SKM-1 treated with dmso at 0.1 percent for 144 hours (cell line): Measurements from ENCODE around the gene BTBD9.

Experiments
- DNase-seq: peaks from one replicate; lab custom pipeline; 2025; ENCODE audit not compliant: unreplicated experiment; lab: John Stamatoyannopoulos, UW

The BTBD9 gene

GRCh38 chr6:38153076-38153797, 486.5 kb downstream of the BTBD9 start:
- DNase-seq = no peak

- DNase-seq = no peak
Observed at GRCh38 chr6:38152620-38153019, 487.1 kb downstream of the BTBD9 start.

- DNase-seq = no peak
Observed at GRCh38 chr6:38151580-38152500, 487.9 kb downstream of the BTBD9 start.

- no peak for DNase-seq
Observed at GRCh38 chr6:38150681-38151296, 488.9 kb downstream of the BTBD9 start.

GRCh38 chr6:38150021-38150420, 489.7 kb downstream of the BTBD9 start:
- DNase-seq = no peak

- DNase-seq = no peak
Observed at GRCh38 chr6:38149531-38149930, 490.2 kb downstream of the BTBD9 start.

- no peak for DNase-seq
Observed at GRCh38 chr6:38148606-38149005, 491.1 kb downstream of the BTBD9 start.

- no peak for DNase-seq
Observed at GRCh38 chr6:38146734-38147027, 493.0 kb downstream of the BTBD9 start.

- no peak for DNase-seq
Observed at GRCh38 chr6:38146021-38146733, 493.6 kb downstream of the BTBD9 start.

GRCh38 chr6:38144365-38144945, 495.3 kb downstream of the BTBD9 start:
- DNase-seq = no peak

GRCh38 chr6:38143191-38144150, 496.3 kb downstream of the BTBD9 start:
- no peak for DNase-seq

- DNase-seq = no peak
Observed at GRCh38 chr6:38142178-38142902, 497.4 kb downstream of the BTBD9 start.

GRCh38 chr6:38141716-38142115, 498.0 kb downstream of the BTBD9 start:
- no peak for DNase-seq

- DNase-seq = no peak
Observed at GRCh38 chr6:38141085-38141484, 498.6 kb downstream of the BTBD9 start.

- no peak for DNase-seq
Observed at GRCh38 chr6:38138374-38138773, 501.4 kb downstream of the BTBD9 start.

GRCh38 chr6:38137608-38138265, 502.0 kb downstream of the BTBD9 start:
- DNase-seq = no peak

- no peak for DNase-seq
Observed at GRCh38 chr6:38136547-38136946, 503.2 kb downstream of the BTBD9 start.

- no peak for DNase-seq
Observed at GRCh38 chr6:38134704-38135088, 505.0 kb downstream of the BTBD9 start.
